ENCODE results near the gene MITF.

MITF gene

DNA sequence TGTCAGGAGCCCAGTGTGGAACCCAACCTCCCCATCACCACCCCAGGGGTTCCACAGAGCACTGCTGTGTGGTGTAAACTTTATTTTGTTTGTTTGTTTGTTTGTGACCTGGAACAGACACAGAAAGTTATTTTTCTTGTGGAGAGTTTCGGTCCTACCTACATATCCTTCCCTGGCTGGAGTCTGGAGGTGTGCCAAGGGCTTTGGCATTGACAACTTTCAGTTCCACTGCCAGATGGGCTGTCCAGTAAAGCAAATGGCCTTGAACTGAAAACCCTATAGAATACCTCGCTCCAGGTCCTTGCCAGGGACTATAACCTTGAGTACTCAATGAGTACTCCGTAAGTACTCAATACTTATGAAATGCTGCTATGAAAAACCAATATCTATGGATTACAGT, 103.5 kb downstream of the MITF start:
- no peak for DNase-seq

DNA sequence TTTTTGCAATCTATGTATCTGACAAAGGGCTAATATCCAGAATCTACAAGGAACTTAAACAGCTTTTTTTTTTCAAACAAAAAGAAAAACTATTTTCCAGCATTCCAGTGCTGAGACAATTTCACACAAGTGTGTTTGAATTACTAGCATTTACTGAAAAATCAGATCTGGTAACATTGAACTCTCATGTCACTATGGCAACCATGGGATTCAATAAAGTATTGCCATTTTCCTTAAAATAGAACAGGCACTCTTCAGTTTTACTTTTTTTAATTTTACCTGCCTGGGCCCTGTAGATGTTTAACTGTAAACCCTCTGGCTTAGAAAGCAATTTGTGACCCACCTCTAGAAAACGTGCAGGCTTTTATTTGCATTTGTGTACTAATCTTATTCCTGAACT, 105.4 kb downstream of the MITF start:
- no peak for DNase-seq

DNA sequence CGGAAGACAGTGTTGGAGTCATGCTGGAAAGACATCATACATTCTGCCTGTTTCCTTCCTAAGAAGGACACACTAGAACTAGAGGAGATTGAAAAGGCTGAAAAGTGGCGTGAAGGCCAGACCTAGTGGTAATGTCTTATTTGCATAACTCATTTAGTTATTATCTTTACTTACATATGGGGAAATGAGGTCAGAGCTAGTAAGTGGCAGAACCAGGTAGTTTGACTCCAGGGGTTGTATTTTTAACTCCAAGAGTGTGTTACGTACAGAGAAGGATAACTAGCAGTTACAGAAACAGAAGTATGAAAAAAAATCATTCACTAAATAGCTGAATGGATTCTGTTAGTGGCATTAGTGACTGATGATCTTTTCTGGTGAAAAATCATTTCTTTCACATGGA, 108.0 kb downstream of the MITF start:
- no peak for DNase-seq

DNA sequence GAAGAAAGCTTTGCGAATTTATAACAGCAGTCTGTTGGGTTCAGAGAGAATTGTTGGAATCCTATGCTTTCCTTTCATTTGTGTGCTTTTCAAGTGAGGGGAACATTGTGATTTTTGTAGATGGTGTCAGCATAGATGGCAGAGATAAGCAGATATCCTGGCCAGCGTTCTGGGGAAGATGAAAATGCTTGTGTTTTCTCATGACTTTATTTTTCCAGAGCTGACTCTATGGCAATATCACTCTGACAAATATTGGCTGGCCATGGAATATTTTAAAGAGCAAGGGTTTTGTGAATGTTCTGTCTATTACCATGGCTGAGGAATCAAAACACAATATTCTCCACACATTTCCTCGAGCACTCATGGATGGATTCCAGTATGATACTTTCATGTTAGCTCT, 108.8 kb downstream of the MITF start:
- no peak for DNase-seq

DNA sequence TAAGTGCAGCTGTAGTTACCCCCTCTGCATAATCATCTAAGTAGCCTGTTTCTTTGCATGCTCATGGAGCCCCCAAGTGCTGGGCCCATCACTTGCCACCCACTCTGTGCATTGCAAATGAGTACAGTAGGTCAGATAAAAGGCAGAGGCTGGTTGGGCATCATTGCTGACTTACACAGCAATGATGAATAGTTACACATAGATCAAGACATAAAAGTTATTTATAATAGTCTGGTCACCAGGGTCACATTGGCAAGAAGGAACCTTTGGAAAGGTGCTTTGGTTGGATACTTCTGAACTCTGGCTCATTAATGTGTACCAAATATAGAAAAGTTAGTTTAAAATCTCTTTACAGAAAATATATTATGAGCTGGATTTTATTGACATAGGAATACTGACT, 111.6 kb downstream of the MITF start:
- no peak for DNase-seq

DNA sequence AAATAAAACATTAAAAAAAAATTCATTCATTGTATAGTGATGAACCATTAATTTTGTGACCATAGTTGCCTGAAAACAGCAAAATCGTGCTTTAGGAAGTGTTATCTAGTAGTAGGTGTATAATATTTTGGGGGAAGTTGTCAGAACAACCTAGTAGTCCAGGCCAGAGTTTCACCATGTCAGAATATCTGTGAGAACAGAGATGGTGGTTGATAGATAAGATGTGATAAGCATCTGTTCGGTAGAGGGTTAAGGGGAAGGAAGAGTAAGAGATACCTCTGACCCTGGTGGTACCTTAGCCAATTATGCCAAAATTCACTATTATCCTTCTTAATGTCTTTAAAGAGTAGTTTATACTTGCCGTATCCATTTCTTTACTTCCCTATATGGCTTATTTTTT, 113.8 kb downstream of the MITF start:
- no peak for DNase-seq

DNA sequence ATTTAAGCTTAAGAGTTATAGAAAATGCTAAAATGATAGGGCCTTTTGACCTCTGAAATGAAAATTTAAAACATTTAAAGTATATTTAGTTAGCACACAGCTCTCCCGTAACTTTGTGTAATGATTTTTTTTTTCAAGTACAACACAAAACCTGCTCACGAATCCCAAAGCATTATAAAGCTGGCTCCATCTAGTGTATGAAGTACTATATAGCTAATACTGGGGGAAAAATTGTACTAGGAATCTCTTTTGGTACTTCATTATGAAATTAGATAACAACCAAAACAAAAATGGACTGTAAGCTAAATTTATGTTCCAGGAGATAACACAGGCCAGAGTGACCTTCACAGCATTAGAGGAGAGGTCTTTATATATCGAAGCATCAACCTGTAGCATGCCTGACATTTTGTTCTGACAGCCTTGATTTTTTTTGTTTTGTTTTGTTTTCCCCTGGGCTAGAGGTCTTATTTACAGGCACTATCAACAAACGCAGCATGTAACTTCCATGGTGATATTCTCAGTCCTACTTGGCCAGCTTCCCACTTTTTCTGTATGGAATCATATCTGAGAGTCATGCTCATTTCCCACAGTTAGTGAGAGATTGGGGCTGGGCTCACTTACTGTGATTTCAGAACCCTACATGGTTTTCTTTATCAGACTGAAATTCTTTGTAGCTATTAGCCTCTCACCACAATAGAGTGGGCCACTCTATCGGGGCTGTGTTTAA, 116.3 kb downstream of the MITF start:
- no peak for DNase-seq

DNA sequence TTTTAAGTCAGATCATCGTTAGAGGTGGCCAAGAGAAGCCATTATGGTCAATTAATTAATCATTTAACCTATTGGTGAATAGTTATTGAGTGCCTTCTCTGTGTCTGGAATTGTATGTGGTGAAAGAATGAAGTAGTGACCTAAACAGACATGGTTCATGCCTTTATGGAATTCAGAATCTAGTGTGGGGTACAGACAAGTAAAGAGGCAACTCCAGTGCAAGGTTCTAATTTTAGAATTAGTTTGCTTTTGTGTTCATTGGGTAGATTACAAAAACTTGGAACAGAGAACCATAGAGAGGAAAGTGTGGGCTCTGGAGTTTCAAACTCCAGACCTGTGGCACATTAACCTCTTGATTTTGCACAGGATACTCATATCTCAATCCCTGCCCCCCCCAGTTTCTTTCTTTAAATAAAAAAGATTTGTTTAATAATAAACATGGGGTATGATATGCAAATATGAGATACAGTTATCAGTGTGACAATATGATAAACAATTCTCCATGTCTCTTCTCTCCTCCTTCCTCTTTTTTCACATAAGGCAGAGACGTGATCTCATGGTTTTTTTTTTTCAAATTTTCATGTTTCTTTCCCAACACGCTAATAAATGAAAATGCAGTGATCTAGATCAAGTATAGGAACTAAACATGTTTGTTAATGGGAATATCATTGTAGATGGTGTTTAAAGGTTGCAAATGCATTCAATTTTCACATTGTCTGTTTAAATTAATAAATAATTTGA, 117.9 kb downstream of the MITF start:
- no peak for DNase-seq

DNA sequence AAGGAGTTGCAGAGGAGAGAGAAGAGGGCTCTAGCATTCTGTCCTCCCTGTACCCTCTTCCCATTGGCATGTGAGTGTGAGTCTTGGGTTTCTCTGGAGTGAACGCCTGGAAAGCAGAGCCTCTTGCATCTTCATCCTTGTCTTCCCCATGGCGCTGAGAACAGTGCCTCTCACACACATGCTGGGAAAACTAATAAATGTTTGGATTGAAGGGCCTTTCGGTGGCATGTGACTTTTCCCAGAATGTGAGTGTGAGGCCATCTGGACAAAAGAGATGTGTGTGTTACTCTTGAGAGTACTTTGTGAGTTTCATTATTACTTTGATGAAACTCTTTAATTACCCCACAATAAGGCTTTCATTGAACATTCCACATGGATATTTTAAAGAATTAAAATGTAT, 122.3 kb downstream of the MITF start:
- no peak for DNase-seq

DNA sequence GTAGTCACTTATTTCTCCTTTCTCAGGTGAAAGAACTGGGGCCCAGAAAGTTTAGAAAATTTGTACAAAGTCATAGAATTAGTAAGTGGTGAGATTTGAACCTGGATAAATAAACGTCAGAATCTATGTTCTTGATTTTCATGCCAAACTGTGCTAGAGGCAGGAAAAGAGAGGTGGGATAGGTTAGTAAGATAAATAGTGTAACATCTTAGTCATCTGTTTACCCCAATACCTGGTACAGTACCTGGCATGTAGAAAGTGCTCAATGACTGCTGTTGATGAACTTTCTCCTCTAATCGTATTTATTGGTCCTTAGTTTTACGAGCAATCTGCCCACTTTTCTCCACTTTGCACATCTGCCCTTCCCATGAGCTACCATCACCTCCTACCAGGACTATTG, 124.9 kb downstream of the MITF start:
- DNase-seq = no peak

DNA sequence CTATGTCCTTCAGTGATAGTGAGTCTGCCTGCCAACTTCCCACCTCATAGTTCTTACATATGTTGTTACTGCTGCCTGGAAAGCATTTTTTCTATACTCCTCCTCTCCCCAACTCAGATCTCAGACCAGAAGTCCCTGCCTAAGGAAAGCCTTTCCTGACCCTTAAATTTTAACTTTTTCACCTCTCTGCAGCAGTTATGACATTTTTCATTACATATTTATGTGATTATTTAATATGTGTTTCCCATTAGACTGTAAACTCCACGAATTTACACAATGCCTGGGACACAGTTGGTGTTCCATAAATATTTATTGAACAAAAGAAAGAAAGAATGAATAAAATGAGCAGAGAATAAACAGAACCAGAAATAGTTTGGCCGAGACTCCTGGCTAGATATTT, 125.5 kb downstream of the MITF start:
- no peak for DNase-seq

DNA sequence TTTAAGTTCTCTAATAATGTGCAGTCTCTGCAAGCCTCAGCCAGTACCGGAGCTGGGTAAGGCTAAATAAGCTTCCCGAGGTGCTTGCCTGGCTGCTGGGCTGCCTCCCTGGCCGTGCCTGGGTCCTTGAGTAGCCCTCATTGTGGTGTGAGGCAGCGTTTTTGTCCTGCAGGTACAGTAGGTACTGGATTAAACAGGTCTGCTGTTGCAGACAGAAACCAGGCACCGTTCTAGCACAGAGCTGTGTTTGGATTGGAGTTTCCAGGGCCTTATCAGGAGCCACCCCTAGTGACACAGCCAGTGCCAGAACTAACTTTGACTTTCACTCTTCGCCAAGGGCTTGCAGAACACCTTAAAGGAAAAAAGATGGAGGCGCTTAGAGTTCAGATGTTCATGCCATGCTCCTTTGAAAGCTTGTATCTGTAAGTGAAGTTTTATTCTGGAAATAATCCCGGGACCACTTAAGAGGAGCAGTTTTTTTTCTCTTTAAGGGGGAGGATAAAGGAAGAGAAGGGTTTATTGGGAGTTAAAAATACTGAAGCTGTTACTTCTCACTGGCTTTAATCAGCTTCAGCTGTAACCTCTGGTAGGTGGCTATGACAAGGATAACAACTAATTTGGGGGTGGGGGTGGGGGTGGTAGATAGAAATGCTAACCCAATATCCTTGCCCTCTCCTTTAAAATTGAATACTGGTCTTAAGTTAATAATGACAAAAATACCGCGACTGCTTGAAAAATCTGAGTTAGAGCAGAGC, 126.8 kb downstream of the MITF start:
- no peak for DNase-seq

DNA sequence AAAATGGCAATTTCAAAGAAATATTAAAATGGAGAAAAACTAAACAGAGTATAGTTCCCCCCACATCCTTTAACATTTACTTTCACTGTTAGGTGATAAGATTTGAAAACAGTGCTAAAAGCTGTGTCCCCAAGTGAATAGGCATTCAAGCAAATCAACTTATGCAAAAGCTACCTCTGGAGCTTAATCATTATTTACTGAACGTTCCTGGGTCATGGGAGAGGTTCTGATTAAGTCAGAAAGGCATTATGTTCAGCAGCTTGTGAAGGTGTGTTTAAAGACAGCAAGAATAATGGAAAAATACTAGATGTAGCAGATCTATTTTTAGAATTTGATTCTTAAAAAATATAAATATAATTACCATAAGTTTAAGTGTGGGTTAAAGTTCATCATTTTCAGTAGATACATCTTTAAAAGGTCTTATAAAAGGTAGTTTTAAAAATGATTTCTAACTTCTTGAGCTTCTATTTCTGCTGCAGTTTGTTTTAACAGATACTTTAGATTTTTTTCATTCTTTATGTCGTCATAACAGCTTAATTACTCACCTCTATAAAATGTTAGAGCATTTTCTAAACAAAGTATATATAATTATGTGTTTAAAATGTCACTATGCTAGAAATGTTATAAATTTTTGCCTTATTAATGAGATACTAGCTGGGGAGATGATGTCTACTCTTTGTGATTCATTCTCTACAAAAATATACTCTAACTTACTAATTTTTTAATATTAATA, 127.9 kb downstream of the MITF start:
- no peak for DNase-seq

DNA sequence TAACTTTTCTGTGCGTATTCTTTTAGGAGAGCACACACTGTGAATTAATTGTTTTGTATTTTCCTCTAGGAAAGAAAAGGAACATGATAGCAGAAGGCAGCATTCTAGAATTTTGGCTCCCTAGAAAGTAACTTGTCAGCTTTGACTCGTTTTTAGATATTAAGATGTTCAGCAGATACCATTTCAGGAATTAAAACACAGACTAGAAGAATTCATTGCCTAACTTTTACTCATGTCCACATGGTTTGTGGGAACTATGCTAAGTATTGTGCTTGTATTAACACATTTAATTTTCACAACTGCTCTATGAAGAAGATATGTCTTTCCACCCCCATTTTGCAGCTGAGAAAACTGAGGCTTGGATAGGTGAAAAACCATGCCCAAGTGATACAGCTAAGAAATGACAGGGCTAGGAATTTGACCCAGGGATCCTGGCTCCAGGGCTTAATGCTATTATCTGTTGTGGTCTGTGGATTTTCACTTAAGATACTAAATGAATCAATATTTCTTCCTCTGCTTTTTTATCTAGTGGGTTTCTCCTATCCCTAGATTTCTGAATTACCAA, 128.8 kb downstream of the MITF start:
- DNase-seq = no peak

DNA sequence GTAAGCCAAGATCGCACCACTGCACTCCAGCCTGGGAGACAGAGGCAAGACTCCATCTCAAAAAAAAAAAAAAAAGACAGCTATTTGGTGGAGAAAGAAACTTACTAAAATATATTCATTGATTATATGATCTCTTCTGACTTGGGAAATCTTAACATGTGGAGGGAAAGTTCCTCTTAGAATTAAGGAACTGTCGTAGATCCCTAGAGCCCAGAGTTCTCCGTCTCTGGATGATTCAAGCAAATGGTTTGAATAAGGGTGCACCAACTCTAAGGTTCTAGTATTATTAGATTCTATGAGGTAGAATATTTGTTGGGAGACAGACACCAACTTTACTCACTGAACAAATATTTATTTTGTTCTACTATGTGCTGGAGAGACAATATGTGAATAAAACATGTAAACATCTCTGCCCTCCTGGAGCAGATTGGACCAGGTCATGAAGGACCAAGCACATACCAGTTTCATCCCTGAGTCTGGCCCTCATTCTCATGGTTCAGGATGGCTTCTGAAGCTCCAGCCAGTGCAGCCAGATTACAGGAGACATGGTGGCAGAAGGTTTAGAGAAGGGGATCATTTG, 129.7 kb downstream of the MITF start:
- DNase-seq = no peak

DNA sequence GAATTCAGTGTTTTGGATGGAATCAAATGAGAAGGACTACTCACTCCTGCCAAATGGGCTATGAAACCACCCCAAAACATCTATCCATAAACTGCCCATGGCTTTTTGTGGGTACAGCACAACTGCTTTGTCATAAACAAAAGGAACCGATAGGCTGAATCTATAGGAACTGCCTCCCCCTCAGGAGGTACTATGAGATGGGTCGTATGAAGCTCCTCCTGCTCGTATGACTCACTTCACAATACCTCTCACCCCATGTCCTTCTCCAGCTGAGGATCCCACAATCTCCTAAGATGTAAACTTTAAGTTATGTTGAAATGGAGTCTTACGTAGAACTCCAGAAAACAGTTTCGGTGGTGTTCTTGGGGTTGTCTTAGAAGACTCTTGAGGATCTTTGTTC, 130.4 kb downstream of the MITF start:
- no peak for DNase-seq

DNA sequence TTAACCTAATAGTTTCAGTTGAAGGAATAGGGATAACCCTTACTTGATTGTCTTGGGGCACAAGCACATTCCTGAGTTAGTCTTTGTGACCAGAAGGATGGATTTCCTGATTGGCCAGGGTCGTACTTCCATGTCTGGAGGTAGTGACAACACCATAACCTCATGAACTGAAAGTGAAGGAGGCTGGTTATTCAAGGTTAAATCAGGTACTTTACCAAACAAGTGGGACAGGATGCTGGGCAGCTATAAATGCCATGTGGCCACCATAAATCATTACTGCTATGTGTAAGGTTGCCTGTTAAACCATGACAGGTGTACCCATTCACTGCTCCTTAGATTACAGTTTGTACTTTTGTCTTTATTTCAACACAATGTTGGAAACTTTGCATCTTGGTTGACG, 132.0 kb downstream of the MITF start:
- peak; percentile 23 for DNase-seq

DNA sequence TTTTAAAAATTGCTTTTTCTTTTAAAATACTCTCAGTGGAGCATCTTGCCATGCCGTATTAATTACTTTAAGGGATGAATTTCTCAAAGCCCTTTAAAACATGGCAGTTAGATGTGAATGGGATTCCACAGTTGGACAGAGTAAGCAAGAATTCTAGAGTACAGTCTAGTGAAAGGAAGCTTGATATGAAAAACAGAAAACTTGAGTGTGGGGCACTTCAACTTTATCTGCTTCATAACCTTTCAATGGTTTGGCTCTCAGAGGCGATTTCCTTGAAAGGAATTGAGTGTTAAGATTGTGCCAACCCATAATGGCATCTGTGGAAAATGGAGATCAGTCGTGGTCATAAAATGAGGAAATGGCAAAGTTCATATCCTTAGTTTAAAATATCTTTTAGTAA, 132.6 kb downstream of the MITF start:
- DNase-seq = no peak

DNA sequence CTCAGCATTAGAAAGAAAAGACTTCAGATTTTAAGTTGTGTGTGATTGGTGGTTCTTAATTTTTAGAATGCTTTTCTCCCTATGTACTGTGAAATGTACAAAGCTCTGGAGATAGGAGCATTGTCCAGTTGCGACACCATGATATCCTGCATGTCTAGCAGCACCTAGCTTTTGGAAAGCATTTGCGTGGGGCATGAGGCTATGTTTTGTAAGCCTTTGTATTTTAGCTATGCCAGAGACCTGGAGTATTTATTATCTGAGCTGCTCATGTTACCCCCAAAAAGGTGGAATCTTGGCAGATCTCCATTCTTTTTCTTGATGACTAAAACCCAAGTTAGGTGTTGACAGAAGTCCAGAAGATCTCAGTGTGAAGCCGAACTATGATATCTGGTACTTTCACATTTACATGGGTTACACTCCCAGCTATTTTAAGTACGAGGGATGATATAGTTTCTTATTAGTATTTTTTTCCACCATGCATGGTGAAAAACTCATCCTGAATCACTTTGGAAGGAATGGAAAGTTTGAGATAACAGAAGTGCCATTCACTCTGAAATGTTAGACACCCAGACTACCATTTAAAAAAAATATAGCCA, 133.6 kb downstream of the MITF start:
- no peak for DNase-seq

DNA sequence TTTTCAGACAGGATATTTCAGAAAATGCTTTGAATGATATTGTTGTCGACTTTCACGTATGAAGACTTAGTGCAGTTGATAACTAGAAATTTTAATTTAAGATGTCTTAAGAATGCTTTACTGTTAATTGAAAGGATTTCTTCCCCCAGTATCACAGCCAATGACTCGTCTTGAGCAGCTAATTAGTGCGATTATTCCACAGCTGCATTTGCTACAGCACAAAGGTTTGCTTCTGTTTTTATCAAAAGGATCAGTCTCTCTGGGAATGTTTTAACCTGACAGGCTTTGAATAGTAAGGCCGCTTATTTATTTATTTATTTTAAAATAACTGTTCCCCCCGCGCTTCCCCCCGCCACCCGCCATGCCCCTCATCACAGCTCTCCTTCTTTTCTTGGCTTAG, 136.8 kb downstream of the MITF start:
- no peak for DNase-seq

DNA sequence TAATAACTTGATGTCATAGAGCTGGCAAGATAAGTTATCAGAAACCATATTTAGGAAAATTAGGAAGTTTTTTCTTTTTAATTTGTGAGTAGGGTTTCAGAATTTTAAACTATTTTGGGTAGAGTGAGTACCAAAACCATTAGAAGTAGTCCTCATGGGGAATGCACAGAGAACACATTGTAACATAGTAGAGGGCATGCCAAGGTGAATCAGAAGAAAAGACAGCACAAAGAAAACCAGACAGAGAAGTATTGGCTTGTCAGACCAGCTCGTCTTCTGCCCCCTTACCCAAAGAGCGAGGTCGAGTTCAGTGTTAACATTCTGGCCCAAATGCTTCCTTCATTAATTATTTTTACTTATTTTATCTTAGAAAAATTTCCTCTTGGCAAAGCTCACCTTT, 139.0 kb downstream of the MITF start:
- no peak for DNase-seq

DNA sequence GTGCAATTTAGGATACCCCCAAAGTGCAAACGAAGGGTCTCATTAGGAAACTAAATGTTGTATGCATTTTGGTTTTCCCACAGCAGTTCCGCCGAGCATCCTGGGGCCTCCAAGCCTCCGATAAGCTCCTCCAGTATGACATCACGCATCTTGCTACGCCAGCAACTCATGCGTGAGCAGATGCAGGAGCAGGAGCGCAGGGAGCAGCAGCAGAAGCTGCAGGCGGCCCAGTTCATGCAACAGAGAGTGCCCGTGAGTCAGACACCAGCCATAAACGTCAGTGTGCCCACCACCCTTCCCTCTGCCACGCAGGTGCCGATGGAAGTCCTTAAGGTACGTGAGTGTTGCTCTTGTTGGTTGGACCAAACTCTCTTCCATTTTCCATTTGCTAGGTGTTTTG, 139.8 kb downstream of the MITF start:
- DNase-seq = no peak
